ENCODE data around the gene ITGA3. TPM values are rescaled to one million over a fixed set of nuclear protein-coding genes. Genes with fewer than 3 reads are reported as not detected.

The ITGA3 gene
- total RNA-seq, 1 experiment from 2014 or later: 22.5 TPM

- H3K18ac ChIP-seq (ENCODE audit: insufficient read length, low read depth, low read length): no peak overlapping the region
- H3K23me2 ChIP-seq (ENCODE audit: insufficient read length, low read depth, low read length, poor library complexity, severe bottlenecking): no peaks in the 10 kb centered on the region
- no peak overlapping the region for H3K4ac ChIP-seq (ENCODE audit: low read depth, low read length)
- TF ChIP-seq, protein P1, sequence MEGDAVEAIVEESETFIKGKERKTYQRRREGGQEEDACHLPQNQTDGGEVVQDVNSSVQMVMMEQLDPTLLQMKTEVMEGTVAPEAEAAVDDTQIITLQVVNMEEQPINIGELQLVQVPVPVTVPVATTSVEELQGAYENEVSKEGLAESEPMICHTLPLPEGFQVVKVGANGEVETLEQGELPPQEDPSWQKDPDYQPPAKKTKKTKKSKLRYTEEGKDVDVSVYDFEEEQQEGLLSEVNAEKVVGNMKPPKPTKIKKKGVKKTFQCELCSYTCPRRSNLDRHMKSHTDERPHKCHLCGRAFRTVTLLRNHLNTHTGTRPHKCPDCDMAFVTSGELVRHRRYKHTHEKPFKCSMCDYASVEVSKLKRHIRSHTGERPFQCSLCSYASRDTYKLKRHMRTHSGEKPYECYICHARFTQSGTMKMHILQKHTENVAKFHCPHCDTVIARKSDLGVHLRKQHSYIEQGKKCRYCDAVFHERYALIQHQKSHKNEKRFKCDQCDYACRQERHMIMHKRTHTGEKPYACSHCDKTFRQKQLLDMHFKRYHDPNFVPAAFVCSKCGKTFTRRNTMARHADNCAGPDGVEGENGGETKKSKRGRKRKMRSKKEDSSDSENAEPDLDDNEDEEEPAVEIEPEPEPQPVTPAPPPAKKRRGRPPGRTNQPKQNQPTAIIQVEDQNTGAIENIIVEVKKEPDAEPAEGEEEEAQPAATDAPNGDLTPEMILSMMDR (conservative IDR thresholded peaks at IDR 0.05): no peak
- H4K91ac ChIP-seq (ENCODE audit: insufficient read length, low read depth, low read length): no peak overlapping the region
- H3K14ac ChIP-seq (ENCODE audit: insufficient read depth, low read length): no peak overlapping the region
- H3T11ph ChIP-seq (ENCODE audit: low read length): no peak overlapping the region
- no peaks in the 10 kb centered on the region; a peak in 1 of 5 replicates for H3K9me3 Mint-ChIP-seq
- no peaks in the 10 kb centered on the region for H3K9me3 ChIP-seq (ENCODE audit: control insufficient read depth, low read depth, low read length)
- no CpG with 5 or more reads among the region's 4 CpGs for WGBS (ENCODE audit: extremely low coverage, insufficient read length, low lambda C conversion rate)
- H3K56ac ChIP-seq (ENCODE audit: insufficient read length, low read depth, low read length): no peak overlapping the region
- H2BK12ac ChIP-seq (ENCODE audit: insufficient read length, low read depth, low read length): no peak overlapping the region
- H3K27ac ChIP-seq (ENCODE audit: insufficient read length, low read depth, low read length): no peak overlapping the region
- H3K27me3 ChIP-seq (ENCODE audit: insufficient read depth, low read length): no peaks in the 10 kb centered on the region
- H3K27me3 Mint-ChIP-seq (ENCODE audit: low read depth): peaks cover 5% of the 10 kb centered on the region
- H3K23ac ChIP-seq (ENCODE audit: insufficient read length, low read depth, low read length): no peak overlapping the region
- H3K4me1 ChIP-seq (ENCODE audit: insufficient read depth, low read length): no peaks in the 10 kb centered on the region; the same call in 1 of the 2 replicates
- H3K79me2 ChIP-seq (ENCODE audit: insufficient read depth, low read length): no peaks in the 10 kb centered on the region
- H4K8ac ChIP-seq (replicated peaks; ENCODE audit: insufficient read length, low read depth, low read length): no peak overlapping the region
- H2BK20ac ChIP-seq (ENCODE audit: low read depth, low read length, poor library complexity, severe bottlenecking): no peak overlapping the region
- H4K5ac ChIP-seq (ENCODE audit: insufficient read length, low read depth, low read length): no peak overlapping the region
- H2AFZ ChIP-seq (ENCODE audit: low read length): no peak overlapping the region
- no peak overlapping the region for H2BK5ac ChIP-seq (ENCODE audit: insufficient read length, low read length)
- H3K4me1 Mint-ChIP-seq: peaks cover 22 to 23% of the 10 kb centered on the region in 2 experiments
- no peak overlapping the region for H3K9ac ChIP-seq (ENCODE audit: extremely low read depth, insufficient read length, low read length)
- no peak overlapping the region for H3K4me3 Mint-ChIP-seq
- no peak overlapping the region for H2BK15ac ChIP-seq (ENCODE audit: low read depth, low read length)
- H3K27ac Mint-ChIP-seq: no peak overlapping the region
- no peaks in the 10 kb centered on the region for H4K20me1 ChIP-seq (ENCODE audit: control insufficient read depth, insufficient read depth, insufficient read length)
- H3K36me3 Mint-ChIP-seq (ENCODE audit: insufficient read depth in 1 of 3, low read depth in 3 of 3): no peaks in the 10 kb centered on the region
- no peak overlapping the region for H2AK5ac ChIP-seq (ENCODE audit: insufficient read length, low read length)
- no peaks in the 10 kb centered on the region for H3K79me1 ChIP-seq (ENCODE audit: insufficient read depth, low read depth, low read length, poor library complexity, severe bottlenecking)
- no peak for DNase-seq
- H3K4me2 ChIP-seq (ENCODE audit: insufficient read depth, insufficient read length, low read length): no peak overlapping the region
- no peak overlapping the region for H2BK120ac ChIP-seq (ENCODE audit: low read depth, low read length, poor library complexity, severe bottlenecking)
Observed at GRCh38 chr17:50045154-50045553, 10.8 kb upstream of the ITGA3 start.
